ENCODE data around the gene ZNF213.
"Not testable (repeated sequence)": the region's sequence is repeated elsewhere in the genome, so short reads cannot be mapped to it uniquely, and the experiment has no call there.

ZNF213 gene

DNA sequence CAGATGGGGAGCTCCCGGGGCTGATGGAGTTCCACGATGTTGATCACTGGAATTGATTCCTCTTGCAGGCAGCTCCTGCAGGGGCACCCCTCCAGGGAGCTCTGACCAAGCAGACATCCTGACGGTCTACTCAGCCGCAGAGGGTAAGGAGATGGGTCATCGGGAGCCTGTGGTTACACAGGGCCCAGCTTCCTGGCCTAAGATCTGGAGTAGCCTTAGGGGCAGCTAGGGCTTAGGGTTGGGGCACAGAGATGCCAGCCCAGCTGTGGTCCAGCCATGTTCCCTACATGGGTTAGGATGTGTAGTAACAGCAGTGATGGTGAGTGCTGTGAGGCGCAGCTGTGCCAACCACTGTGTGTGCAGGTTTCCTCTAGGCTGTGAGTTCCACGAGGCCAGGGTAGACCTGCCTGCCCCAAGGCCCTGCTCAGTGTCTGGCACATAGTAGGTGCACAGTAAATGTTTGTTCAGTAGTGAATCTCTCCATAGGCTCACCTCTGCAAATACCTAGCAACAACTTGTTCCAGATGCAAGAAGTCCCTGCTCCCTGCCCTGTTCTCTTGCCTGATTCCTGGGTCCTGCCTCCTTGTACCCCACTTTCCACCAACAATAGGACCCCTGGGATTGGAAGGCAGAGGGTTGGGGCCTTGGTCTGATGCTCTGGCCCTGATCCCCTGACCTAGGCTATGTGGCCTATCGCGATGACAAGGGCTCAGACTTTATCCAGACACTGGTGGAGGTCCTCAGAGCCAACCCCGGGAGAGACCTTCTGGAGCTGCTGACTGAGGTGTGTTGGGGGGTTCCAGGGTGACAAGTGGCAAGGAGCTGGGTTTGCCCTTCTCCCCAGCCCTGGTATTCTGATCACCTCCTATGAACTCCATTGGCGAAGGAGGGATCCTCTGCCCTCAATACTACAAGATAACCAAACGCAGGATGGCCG is 13.7 kb downstream of the ZNF213 start:
- no peak for DNase-seq

GRCh38 chr16:3149193-3149530 is 14.3 kb downstream of the ZNF213 start:
- DNase-seq: no peak

DNA sequence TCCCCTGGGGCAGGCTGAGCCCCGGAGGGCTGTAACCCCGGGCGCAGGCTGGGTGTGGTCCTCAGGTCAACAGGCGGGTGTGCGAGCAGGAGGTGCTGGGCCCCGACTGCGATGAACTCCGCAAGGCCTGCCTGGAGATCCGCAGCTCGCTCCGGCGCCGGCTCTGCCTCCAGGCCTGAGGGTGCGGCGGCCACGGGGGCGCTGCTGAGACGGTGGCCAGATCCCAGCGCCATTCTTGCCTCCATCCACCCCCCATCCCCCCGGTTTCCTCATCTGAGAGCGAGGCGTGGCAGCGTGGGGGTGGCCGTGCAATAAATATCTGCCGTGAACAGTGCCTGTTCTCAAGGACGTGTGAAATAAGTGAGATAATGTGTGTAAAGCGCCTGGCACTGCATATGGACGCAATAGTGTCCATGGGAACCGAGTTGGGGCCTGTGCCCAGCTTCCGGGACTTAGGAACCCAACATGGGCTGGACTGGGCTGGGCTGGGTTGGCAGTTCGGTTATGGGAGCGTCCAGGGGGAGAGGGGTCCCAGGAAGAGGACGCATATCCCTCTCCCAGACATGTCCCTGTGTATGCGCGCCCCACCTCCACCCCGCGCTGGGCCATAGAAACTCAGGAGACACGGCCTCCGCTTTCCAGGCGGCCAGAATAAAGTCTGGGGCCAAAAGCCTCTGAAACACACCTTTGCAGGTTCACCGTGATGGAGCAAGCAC is 15.0 kb downstream of the ZNF213 start:
- peak; percentile 51 for DNase-seq

GRCh38 chr16:3150346-3151218 is 15.8 kb downstream of the ZNF213 start:
- peak; percentile 99 for DNase-seq

DNA sequence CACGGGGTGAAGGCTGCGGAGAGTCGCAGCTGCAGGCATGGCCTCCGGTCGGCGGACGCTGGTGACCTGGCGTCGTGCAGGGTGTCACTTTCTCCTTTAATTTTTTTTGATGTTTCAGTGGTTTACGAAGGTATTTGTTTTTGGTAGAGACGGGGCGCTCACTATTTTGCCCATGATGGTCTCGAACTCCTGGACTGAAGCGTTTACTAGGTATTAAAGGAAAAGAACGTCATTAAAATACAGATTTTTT is 17.1 kb downstream of the ZNF213 start:
- no peak for DNase-seq

DNA sequence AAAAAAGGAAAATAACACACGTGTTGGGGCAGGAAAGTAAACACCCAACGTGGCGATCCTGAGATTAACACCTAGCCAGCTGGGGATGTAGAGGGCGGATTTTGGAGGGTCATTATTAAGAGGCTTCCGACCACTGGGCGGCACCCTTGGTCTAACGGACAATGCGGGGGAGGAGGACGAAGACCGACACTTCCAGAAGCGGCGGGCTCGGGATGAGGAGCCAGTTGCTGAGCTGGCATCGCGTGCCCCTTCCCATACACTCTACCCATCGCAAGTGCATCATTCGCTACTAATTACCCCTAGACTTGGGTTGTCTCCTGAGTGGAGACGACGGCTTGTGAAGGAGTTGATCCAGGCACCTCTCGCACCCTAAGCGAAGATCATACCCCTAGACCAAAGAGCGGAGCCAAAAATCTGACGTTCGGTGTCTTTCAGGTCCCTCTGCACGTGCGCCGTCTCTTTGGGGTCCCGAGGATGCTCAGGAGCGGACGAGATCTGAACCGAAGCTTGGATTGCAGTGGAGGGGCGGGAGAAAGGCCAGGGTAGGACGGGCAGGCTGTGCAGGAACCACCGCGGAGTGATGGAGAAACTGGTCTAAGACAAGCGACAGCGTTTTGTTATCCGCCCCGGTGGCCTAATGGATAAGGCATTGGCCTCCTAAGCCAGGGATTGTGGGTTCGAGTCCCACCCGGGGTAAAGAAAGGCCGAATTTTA is 17.6 kb downstream of the ZNF213 start:
- peak; percentile 84 for DNase-seq

- no peak for DNase-seq
Measured at GRCh38 chr16:3152991-3153368, 18.2 kb downstream of the ZNF213 start.

DNA sequence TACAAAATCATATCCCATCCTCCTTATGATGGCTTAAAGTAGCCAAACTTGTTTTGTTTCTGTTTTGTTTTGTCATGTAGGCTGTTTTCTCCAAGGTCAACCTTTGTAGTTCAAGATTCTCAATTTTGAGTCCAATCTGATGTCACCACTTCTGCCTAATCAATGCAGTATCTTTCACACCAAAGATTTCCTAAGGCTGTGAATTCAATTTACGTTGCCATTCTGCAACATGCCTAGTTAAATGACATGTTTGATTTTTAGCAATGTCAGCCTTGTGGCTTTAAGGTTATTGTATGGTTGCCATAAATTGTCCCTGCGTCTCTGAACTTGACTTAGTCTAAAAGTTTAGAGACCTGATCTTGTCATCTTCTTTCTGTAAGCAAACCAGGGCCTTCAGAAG is 20.4 kb downstream of the ZNF213 start:
- DNase-seq: no peak

DNA sequence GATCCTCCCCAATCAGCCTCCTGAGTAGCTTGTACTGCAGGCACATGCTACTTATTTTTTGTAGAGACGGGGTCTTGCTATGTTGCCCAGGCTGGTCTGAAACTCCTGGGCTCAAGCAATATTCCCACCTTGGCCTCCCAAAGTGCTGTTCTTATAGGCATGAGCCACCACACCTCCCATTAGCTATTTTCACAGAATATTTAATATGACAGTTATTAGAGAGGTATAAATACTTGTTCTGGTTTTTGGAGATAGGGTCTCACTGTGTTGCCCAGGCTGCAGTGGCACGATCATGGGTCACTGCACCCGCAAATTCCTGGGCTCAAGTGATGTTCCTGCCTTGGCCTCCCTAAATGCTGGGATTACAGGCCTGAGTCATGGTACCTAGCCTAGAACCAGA is 21.1 kb downstream of the ZNF213 start:
- no peak for DNase-seq

- DNase-seq: peak; percentile 55
Measured at GRCh38 chr16:3157229-3158025, 22.6 kb downstream of the ZNF213 start.

DNA sequence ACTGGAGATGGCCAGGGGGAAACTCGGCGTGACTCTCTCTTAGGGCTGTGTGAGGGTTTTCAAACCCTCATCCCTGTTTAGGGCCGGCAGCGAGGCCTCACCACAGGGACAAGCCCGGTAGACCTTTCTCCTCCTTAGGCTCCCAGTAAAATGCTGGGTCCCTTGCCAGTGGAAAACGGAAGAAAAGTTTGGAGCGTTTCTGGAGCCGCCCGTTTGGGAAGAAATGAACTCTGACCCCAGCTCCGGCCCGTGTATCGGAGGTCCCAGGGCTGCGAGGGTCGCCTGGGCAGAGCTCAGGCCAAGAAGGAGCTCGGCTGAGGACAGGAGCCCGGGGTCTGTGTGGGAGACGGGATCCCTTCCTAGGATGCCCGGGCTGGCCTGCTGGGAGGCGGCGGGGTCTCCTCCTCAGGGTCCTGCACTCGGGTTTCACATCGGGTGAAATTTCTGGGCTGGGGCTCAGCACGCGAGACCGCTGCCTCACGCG is 23.2 kb downstream of the ZNF213 start:
- no peak for DNase-seq

- peak; percentile 77 for DNase-seq
Measured at GRCh38 chr16:3158510-3159314, 23.9 kb downstream of the ZNF213 start.

GRCh38 chr16:3161235-3162018 is 26.6 kb downstream of the ZNF213 start:
- DNase-seq: no peak

DNA sequence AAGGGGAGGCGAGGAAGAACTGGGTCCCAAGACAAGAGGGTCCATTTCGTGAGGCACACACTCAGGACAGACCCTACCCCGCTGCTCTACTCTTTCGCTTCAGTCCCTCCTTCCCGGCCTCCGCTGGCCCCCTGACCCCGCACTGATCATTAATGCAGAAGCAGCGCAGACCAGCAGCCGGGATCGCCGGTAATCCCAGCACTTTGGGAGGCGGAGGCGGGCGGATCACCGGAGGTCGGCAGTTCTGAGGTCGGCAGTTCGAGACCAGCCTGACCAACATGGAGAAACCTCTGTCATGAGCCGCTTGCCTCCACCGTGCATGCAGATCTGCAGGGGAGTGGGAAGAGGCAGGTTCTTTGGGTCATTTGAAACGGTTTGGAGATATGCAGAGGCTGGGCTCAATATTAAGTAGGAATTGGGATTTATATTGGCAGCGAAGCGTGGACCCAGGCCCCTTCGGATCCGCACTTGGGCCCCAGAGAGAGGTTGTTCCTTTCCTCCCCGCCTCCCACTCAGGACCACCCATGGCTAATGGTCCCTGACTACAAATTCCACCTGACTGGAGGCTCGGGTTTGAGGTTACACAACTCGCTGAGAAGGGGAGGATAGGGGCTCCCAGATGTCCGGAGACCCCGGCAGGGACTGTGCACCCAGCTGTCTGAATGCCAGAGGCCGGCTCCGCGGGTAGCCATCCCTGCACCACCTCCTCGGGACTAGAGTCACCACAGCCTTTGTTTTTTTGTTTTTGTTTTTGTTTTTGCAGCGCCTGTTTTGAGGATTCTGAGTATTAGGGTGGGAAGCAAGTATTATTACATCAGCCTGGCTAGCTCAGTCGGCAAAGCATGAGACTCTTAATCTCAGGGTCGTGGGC is 29.5 kb downstream of the ZNF213 start:
- no peak for DNase-seq

DNA sequence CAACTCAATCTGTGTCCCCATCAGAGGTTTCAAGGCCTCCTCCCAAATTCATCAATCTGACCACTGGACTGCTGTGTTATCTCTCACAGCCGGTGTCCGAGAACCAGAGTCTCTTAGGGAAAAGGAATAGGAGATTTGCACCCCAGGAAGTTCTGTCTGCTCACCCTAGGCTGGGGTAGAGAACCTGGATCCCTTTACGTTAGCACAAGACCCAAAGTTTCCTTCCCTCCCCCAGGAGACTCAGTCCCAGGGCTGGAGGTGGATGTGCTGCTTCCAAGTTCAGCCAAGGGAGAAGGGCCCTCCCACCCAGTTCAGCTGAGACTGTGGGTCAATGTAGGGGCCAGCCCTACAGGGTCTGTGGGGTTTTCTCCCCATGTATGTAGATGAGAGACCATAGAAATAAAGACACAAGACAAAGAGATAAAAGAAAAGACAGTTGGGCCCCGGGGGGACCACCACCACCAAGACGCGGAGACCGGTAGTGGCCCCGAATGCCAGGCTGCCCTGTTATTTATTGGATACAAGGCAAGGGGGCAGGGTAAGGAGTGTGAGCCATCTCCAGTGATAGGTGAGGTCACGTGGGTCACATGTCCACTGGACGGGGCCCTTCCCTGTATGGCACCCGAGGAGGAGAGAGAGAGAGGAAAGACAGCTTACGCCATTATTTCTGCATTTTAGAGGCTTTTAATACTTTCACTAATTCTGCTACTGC is 30.4 kb downstream of the ZNF213 start:
- no peak for DNase-seq

- DNase-seq: no peak
Measured at GRCh38 chr16:3166505-3166886, 31.7 kb downstream of the ZNF213 start.

- DNase-seq: not testable (repeated sequence)
Measured at GRCh38 chr16:3168729-3169128, 33.9 kb downstream of the ZNF213 start.

DNA sequence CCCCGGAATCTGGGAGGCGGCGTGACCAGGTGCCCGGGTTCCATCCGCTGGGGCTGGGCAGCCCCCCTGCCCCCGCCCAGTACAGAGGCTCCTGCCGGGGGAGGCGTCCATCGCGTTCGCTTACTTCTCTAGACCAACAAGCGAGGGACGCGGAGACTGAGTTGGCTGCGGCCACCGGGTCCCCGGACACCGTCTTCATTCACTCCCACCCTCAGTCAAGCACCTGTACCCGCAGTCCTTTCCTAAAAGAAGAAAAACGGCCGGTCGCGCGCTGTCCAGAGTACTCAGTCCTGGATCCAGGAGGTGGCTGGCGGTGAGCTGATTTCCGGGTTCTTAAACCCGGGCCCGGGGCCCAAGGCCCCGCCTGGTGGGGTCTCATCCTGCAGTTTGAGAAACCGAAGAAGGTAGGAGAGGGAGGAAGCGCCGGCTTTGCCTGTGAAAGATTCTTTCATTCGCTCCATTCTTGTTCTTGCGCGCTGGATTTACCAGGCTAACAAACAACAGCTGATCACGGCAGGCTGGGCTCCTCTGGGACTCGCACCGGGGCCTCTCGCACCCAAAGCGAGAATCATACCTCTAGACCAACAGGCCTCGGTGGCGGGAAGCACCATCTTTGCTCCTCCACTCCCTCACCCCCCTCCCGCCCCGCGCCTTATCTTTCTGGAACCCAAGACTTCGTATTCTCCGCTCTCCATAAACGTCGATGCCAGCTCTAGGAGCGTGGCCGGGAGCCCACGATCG is 35.8 kb downstream of the ZNF213 start:
- no peak for DNase-seq
